NB4 (cell line): ENCODE results near the gene DDC.
"Not testable (repeated sequence)": the region's sequence is repeated elsewhere in the genome, so short reads cannot be mapped to it uniquely, and the experiment has no call there.

Experiments used
- DNase-seq: peaks from one replicate; pipeline ENCODE4 v3.0.0; 2010; ENCODE audit warnings: low read depth
- H3K4me3 ChIP-seq: one replicate; pipeline ENCODE4 v1.5.1; 2011; ENCODE audit warnings: mild to moderate bottlenecking, low read depth, low read length, moderate library complexity
- MAX ChIP-seq: IDR thresholded peaks from 2 replicates; pipeline ENCODE4 v1.6.1; 2011; ENCODE audit warnings: low read depth, low read length
- MYC ChIP-seq: IDR thresholded peaks from 2 replicates; pipeline ENCODE4 v1.6.1; 2011; ENCODE audit warnings: low read depth, low read length
- POLR2A ChIP-seq: IDR thresholded peaks from 2 replicates; pipeline ENCODE4 v1.6.1; 2011; ENCODE audit warnings: mild to moderate bottlenecking; ENCODE audit not compliant: insufficient read length; ENCODE audit errors: extremely low read depth
- TF ChIP-seq, protein P1 (sequence below): IDR thresholded peaks from one replicate; pipeline ENCODE4 v1.5.1; 2012; ENCODE audit warnings: low read depth, low read length

Gene DDC

DNA sequence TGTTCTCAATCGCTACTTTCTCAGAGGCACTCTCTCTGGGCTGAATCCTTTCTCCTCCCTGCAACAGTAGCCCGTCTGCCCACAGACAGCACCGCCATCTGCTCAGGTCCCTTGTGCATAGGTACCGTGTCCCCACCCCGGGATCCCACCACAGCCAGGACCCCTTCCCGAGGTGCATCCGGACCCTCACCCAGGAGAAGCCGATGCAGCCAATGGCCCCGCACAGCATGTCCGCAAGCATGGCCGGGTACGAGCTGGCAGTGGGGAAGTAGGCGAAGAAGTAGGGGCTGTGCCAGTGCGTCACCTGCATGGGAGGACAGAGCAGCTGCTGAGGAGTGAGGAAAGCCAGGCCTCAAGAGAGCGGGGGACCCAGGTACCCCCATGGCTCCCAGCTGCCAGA is 25.5 kb downstream of the DDC start:
- TF ChIP-seq MYC (no peak), POLR2A (no peak), MAX (no peak)
- TF ChIP-seq, protein P1, sequence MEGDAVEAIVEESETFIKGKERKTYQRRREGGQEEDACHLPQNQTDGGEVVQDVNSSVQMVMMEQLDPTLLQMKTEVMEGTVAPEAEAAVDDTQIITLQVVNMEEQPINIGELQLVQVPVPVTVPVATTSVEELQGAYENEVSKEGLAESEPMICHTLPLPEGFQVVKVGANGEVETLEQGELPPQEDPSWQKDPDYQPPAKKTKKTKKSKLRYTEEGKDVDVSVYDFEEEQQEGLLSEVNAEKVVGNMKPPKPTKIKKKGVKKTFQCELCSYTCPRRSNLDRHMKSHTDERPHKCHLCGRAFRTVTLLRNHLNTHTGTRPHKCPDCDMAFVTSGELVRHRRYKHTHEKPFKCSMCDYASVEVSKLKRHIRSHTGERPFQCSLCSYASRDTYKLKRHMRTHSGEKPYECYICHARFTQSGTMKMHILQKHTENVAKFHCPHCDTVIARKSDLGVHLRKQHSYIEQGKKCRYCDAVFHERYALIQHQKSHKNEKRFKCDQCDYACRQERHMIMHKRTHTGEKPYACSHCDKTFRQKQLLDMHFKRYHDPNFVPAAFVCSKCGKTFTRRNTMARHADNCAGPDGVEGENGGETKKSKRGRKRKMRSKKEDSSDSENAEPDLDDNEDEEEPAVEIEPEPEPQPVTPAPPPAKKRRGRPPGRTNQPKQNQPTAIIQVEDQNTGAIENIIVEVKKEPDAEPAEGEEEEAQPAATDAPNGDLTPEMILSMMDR, result no peak
- no peak for DNase-seq
- H3K4me3 ChIP-seq, result no peak overlapping the region

GRCh38 chr7:50538478-50538877 is 26.7 kb downstream of the DDC start:
- no peak overlapping the region for H3K4me3 ChIP-seq
- TF ChIP-seq MYC (no peak), POLR2A (no peak), MAX (no peak)
- TF ChIP-seq, protein P1, result no peak
- no peak for DNase-seq

GRCh38 chr7:50537417-50537816 is 27.8 kb downstream of the DDC start:
- TF ChIP-seq MAX, result no peak
- TF ChIP-seq POLR2A, result no peak
- TF ChIP-seq MYC, result no peak
- TF ChIP-seq, protein P1, result no peak
- no peak overlapping the region for H3K4me3 ChIP-seq
- DNase-seq, result no peak

DNA sequence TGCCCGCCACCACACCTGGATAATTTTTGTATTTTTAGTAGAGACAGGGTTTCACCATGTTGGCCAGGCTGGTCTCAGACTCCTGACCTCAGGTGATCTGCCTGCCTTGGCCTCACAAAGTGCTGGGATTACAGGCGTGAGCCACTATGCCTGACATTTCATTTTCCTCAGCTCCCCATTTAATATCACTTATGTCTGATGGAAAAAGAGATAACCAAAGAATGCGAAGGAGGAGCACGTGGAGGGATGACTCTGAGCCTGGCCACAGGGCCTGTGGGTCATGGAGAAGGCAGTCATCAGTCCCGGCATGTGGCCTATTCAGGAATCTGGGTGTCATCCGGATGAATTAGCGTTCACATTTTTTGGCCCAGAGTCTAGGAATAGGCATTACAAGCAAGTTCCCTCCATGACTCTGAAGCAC is 29.9 kb downstream of the DDC start:
- not testable (repeated sequence) for DNase-seq, H3K4me3 ChIP-seq

DNA sequence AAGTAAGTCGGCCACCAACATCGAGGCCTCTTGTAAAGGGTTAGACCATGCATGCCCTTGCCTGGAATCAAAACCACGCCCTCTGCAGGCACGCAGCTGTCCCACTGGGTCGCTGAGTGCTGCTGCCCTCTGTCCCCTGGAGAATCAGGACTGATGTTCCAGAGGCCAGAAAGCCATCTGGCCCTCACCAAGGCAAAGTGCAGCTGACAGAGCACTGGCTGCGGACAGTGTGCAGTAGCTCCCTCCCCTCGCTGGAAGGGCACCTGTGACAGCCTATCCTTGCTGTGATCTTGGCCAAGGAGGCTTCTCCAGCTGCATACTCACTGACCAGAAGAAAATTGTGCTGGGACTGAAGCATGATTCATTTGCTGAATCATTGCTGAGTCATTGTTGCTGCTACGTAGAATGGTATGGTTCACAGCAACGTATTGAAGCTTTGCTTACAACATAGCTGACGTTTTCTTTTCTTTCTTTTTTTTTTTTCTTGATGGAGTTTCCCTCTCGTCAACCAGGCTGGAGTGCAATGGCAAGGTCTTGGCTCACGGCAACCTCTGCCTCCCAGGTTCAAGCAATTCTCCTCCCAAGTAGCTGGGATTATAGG is 30.4 kb downstream of the DDC start:
- peak; percentile 98 for DNase-seq
- no peak for TF ChIP-seq MYC
- TF ChIP-seq, protein P1, result peak; percentile 33
- TF ChIP-seq MAX, result peak; percentile 66; the same call in 1 of the 2 replicates
- TF ChIP-seq POLR2A, result no peak
- no peak overlapping the region for H3K4me3 ChIP-seq

DNA sequence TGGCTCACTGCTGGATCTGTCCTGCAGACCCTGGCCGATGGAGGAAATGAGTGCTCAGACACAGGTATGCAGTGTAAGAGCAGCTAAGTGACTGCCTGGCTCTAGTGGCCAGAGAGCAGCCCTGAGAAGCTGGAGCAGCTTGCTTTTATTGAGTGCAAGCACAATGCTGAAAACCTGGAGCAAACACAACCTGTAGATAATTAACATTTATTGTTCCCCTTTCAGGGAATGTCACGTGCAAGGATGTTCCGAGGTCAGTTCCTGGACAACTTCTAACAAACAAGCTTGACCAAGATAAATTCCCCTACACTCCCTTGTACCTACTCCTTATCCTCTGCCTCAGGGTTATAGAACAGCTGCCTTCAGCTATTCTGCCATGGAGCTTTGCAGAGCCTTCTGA is 31.3 kb downstream of the DDC start:
- no peak overlapping the region for H3K4me3 ChIP-seq
- DNase-seq, result no peak
- TF ChIP-seq MAX, result no peak
- TF ChIP-seq POLR2A, result no peak
- no peak for TF ChIP-seq MYC
- TF ChIP-seq, protein P1, result no peak
